DOHH2 (cell line): ENCODE results near the gene EHMT1.

Source experiments
- H3F3A ChIP-seq: fragments of 200-600 bp; sonication (generic), shearing (Covaris generic); 2 replicates; pipeline ENCODE4 v1.6.0; 2016; ENCODE audit warnings: antibody characterized with exemption, mild to moderate bottlenecking; ENCODE audit not compliant: control insufficient read depth, insufficient read depth
- H3K27ac ChIP-seq: fragments of 200-600 bp; sonication (generic); 2 replicates; pipeline ENCODE4 v1.5.1; 2014; ENCODE audit warnings: low read depth, mild to moderate bottlenecking, low read length, moderate library complexity
- H3K27me3 ChIP-seq: fragments of 200-600 bp; sonication (generic); 2 replicates; pipeline ENCODE4 v1.6.1; 2014; ENCODE audit warnings: mild to moderate bottlenecking, low read length, mixed read lengths; ENCODE audit not compliant: control insufficient read depth
- H3K36me3 ChIP-seq: fragments of 200-600 bp; sonication (generic); 2 replicates; pipeline ENCODE4 v1.6.1; 2014; ENCODE audit warnings: mild to moderate bottlenecking, low read length, moderate library complexity, mixed read lengths; ENCODE audit not compliant: control insufficient read depth
- H3K4me1 ChIP-seq: fragments of 200-600 bp; sonication (generic); 2 replicates; pipeline ENCODE4 v1.6.1; 2014; ENCODE audit warnings: mild to moderate bottlenecking, low read length, mixed read lengths; ENCODE audit not compliant: control insufficient read depth
- H3K4me2 ChIP-seq: fragments of 200-600 bp; sonication (generic); 2 replicates; pipeline ENCODE4 v1.6.0; 2014; ENCODE audit warnings: mild to moderate bottlenecking, low read length, moderate library complexity
- H3K4me3 ChIP-seq: fragments of 200-600 bp; sonication (generic); 2 replicates; pipeline ENCODE4 v1.5.1; 2014; ENCODE audit warnings: mild to moderate bottlenecking, low read length, mixed read lengths
- H3K79me2 ChIP-seq: fragments of 200-600 bp; sonication (generic); 2 replicates; pipeline ENCODE4 v1.6.1; 2014; ENCODE audit warnings: mild to moderate bottlenecking, low read length, mixed read lengths; ENCODE audit not compliant: control insufficient read depth
- H3K9me2 ChIP-seq: fragments of 200-600 bp; sonication (generic); replicated peaks from 2 replicates; pipeline ENCODE4 v1.6.1; 2014; ENCODE audit warnings: mild to moderate bottlenecking, low read length, mixed read lengths; ENCODE audit not compliant: control insufficient read depth
- H3K9me3 ChIP-seq: fragments of 200-600 bp; sonication (generic); 2 replicates; pipeline ENCODE4 v1.6.1; 2014; ENCODE audit warnings: antibody characterized with exemption, low read length, mixed read lengths; ENCODE audit not compliant: control insufficient read depth, insufficient read depth
- H4K20me1 ChIP-seq: fragments of 200-600 bp; sonication (generic); 2 replicates; pipeline ENCODE4 v1.6.0; 2014; ENCODE audit warnings: low read depth, mild to moderate bottlenecking, antibody characterized with exemption, low read length, moderate library complexity; ENCODE audit not compliant: control insufficient read depth, insufficient read depth
- EZH2phosphoT487 ChIP-seq: fragments of 200-600 bp; sonication (generic); IDR thresholded peaks from 2 replicates; pipeline ENCODE4 v1.6.1; 2017; ENCODE audit warnings: borderline replicate concordance, mild to moderate bottlenecking, antibody characterized with exemption, low read length, moderate library complexity, mixed read lengths
- TF ChIP-seq, protein P1 (sequence below): fragments of 200-600 bp; sonication (generic); IDR thresholded peaks from one replicate; pipeline ENCODE4 v1.5.1; 2014; ENCODE audit warnings: antibody characterized with exemption, mild to moderate bottlenecking, low read depth, low read length; ENCODE audit not compliant: poor library complexity, severe bottlenecking

Gene EHMT1

DNA sequence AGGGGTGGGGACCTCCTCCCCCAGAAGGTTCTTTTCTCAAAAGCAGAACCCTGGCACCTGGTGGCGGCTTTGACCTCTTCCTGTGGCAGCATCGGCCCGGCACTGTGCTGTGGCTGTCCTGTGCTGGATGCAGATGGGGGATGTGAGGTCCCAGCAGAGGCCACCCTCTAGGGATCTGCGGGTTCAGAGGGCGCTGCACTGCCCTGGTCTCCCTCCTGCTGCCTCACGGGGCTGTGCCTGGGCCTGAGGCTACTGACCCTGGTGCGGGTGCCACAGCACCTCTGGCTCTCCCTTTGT lies 182.2 kb downstream of the EHMT1 start:
- no peak overlapping the region for H3K4me3 ChIP-seq
- H3F3A ChIP-seq = no peaks in the 10 kb centered on the region
- TF ChIP-seq, protein P1, sequence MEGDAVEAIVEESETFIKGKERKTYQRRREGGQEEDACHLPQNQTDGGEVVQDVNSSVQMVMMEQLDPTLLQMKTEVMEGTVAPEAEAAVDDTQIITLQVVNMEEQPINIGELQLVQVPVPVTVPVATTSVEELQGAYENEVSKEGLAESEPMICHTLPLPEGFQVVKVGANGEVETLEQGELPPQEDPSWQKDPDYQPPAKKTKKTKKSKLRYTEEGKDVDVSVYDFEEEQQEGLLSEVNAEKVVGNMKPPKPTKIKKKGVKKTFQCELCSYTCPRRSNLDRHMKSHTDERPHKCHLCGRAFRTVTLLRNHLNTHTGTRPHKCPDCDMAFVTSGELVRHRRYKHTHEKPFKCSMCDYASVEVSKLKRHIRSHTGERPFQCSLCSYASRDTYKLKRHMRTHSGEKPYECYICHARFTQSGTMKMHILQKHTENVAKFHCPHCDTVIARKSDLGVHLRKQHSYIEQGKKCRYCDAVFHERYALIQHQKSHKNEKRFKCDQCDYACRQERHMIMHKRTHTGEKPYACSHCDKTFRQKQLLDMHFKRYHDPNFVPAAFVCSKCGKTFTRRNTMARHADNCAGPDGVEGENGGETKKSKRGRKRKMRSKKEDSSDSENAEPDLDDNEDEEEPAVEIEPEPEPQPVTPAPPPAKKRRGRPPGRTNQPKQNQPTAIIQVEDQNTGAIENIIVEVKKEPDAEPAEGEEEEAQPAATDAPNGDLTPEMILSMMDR = no peak
- TF ChIP-seq EZH2phosphoT487 = no peak
- no peak overlapping the region for H3K27ac ChIP-seq
- no peaks in the 10 kb centered on the region for H3K4me1 ChIP-seq
- H3K79me2 ChIP-seq = no peaks in the 10 kb centered on the region
- no peaks in the 10 kb centered on the region for H3K9me2 ChIP-seq
- H3K36me3 ChIP-seq = peaks cover 83% of the 10 kb centered on the region
- no peaks in the 10 kb centered on the region for H3K27me3 ChIP-seq
- no peak overlapping the region for H3K4me2 ChIP-seq
- H3K9me3 ChIP-seq = no peaks in the 10 kb centered on the region
- H4K20me1 ChIP-seq = no peaks in the 10 kb centered on the region

- Histone ChIP-seq H4K20me1 (no peaks in the 10 kb centered on the region), H3K9me2 (no peaks in the 10 kb centered on the region), H3K27me3 (no peaks in the 10 kb centered on the region), H3K27ac (no peak overlapping the region), H3K4me3 (no peak overlapping the region), H3K4me2 (no peak overlapping the region), H3K79me2 (no peaks in the 10 kb centered on the region), H3F3A (no peaks in the 10 kb centered on the region), H3K4me1 (no peaks in the 10 kb centered on the region), H3K9me3 (no peaks in the 10 kb centered on the region), H3K36me3 (peaks cover 80% of the 10 kb centered on the region)
- TF ChIP-seq EZH2phosphoT487 = no peak
- TF ChIP-seq, protein P1 = no peak
Observed at GRCh38 chr9:137802021-137802420, 183.2 kb downstream of the EHMT1 start.

DNA sequence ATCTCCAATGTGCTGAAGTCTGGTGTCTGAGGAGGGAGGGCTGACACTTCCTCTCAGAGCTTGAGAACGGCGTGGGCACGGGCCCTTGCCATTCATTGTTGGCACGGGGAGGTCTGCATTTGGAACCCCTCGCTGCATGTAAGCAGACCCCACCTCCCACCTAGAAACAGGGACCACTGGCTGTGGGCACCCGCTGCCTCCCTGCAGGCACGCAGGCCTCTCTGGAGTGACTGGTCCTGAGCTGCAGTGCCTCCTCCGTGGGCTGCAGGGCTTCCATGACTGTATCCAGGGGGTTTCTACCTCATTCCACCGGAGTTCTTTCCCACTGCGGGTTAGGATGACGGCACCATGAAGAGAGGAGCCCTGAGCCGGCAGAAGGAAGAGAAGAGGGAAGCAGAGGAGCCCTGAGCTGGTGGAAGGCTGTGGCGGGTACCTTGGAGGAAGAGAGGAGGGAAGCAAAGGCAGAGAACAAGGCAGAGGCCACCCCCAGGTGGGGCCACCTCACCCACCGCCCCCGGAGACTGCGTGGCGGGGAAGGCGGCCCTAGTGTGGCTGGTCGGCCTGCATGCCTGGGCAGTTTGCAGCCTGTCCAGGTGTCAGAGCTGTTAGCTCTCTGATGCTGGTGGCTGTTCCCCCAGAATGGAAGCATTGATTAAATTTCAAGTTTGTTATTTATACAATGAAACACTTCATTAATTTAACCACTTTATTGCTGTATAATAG lies 183.9 kb downstream of the EHMT1 start:
- Histone ChIP-seq H3K9me2 (no peaks in the 10 kb centered on the region), H3K4me3 (no peak overlapping the region), H4K20me1 (no peaks in the 10 kb centered on the region), H3K79me2 (no peaks in the 10 kb centered on the region), H3K9me3 (no peaks in the 10 kb centered on the region), H3K4me1 (peaks cover 1% of the 10 kb centered on the region; the same call in 1 of the 2 replicates), H3K27ac (no peak overlapping the region), H3K36me3 (peaks cover 75% of the 10 kb centered on the region), H3K27me3 (no peaks in the 10 kb centered on the region), H3F3A (no peaks in the 10 kb centered on the region), H3K4me2 (no peak overlapping the region)
- TF ChIP-seq EZH2phosphoT487 = no peak
- TF ChIP-seq, protein P1 = no peak
